Measurements from ENCODE around the gene TCERG1L. TPM values are rescaled to one million over a fixed set of nuclear protein-coding genes. Genes with fewer than 3 reads are reported as not detected.
A peak's percentile ranks its signal among the peaks of the same experiment; 100 is the strongest.

TCERG1L gene
- total RNA-seq, 2 donors from 2014 or later, result 1.6 to 4.5 TPM

- Mint-ChIP-seq H3K27me3 (ENCODE audit: insufficient read depth) (no peaks in the 10 kb centered on the region), H3K4me3 (no peak overlapping the region), H3K27ac (no peak overlapping the region), H3K9me3 (no peaks in the 10 kb centered on the region), H3K4me1 (no peaks in the 10 kb centered on the region), H3K36me3 (ENCODE audit: low read depth) (no peaks in the 10 kb centered on the region)
- Histone ChIP-seq H3K36me3 (ENCODE audit: control insufficient read depth, insufficient read depth, low read length) (no peaks in the 10 kb centered on the region), H3K4me3 (ENCODE audit: low read length) (no peak overlapping the region), H3K27me3 (ENCODE audit: control insufficient read depth, insufficient read depth, low read length, poor library complexity, severe bottlenecking) (no peaks in the 10 kb centered on the region), H3K9ac (ENCODE audit: extremely low read depth, low read length, poor library complexity, severe bottlenecking) (no peak overlapping the region), H3K9me3 (ENCODE audit: control insufficient read depth, low read length) (no peaks in the 10 kb centered on the region), H3K4me1 (ENCODE audit: control insufficient read depth, insufficient read depth, low read length) (no peaks in the 10 kb centered on the region), H3K27ac (ENCODE audit: low read depth, low read length) (no peak overlapping the region)
- peak; percentile 20 for DNase-seq
- TF ChIP-seq, protein P1, sequence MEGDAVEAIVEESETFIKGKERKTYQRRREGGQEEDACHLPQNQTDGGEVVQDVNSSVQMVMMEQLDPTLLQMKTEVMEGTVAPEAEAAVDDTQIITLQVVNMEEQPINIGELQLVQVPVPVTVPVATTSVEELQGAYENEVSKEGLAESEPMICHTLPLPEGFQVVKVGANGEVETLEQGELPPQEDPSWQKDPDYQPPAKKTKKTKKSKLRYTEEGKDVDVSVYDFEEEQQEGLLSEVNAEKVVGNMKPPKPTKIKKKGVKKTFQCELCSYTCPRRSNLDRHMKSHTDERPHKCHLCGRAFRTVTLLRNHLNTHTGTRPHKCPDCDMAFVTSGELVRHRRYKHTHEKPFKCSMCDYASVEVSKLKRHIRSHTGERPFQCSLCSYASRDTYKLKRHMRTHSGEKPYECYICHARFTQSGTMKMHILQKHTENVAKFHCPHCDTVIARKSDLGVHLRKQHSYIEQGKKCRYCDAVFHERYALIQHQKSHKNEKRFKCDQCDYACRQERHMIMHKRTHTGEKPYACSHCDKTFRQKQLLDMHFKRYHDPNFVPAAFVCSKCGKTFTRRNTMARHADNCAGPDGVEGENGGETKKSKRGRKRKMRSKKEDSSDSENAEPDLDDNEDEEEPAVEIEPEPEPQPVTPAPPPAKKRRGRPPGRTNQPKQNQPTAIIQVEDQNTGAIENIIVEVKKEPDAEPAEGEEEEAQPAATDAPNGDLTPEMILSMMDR (conservative IDR thresholded peaks at IDR 0.05), result no peak
- WGBS, 2 experiments (ENCODE audit: insufficient coverage in 1 of 2, insufficient read length in 1 of 2), result 85 to 86% methylated on average over 8 to 19 of the region's 19 CpGs
Observed at GRCh38 chr10:131195558-131196159, 115.9 kb downstream of the TCERG1L start.

GRCh38 chr10:131195116-131195515 is 116.4 kb downstream of the TCERG1L start:
- Mint-ChIP-seq H3K4me1 (no peaks in the 10 kb centered on the region), H3K9me3 (no peaks in the 10 kb centered on the region), H3K27ac (no peak overlapping the region), H3K27me3 (ENCODE audit: insufficient read depth) (no peaks in the 10 kb centered on the region), H3K36me3 (ENCODE audit: low read depth) (no peaks in the 10 kb centered on the region), H3K4me3 (no peak overlapping the region)
- 94 to 100% methylated on average over 3 to 9 of the region's 9 CpGs for WGBS, 2 experiments (ENCODE audit: insufficient coverage in 1 of 2, insufficient read length in 1 of 2)
- no peak for DNase-seq
- TF ChIP-seq, protein P1 (conservative IDR thresholded peaks at IDR 0.05), result no peak
- H3K4me1 ChIP-seq (ENCODE audit: control insufficient read depth, insufficient read depth, low read length), result no peaks in the 10 kb centered on the region
- no peak overlapping the region for H3K27ac ChIP-seq (ENCODE audit: low read depth, low read length)
- no peaks in the 10 kb centered on the region for H3K36me3 ChIP-seq (ENCODE audit: control insufficient read depth, insufficient read depth, low read length)
- no peaks in the 10 kb centered on the region for H3K27me3 ChIP-seq (ENCODE audit: control insufficient read depth, insufficient read depth, low read length, poor library complexity, severe bottlenecking)
- H3K9ac ChIP-seq (ENCODE audit: extremely low read depth, low read length, poor library complexity, severe bottlenecking), result no peak overlapping the region
- H3K4me3 ChIP-seq (ENCODE audit: low read length), result no peak overlapping the region
- no peaks in the 10 kb centered on the region for H3K9me3 ChIP-seq (ENCODE audit: control insufficient read depth, low read length)

GRCh38 chr10:131193923-131194322 is 117.6 kb downstream of the TCERG1L start:
- Histone ChIP-seq H3K36me3 (ENCODE audit: control insufficient read depth, insufficient read depth, low read length) (no peaks in the 10 kb centered on the region), H3K4me3 (ENCODE audit: low read length) (no peak overlapping the region), H3K27ac (ENCODE audit: low read depth, low read length) (no peak overlapping the region), H3K4me1 (ENCODE audit: control insufficient read depth, insufficient read depth, low read length) (no peaks in the 10 kb centered on the region), H3K9ac (ENCODE audit: extremely low read depth, low read length, poor library complexity, severe bottlenecking) (no peak overlapping the region), H3K9me3 (ENCODE audit: control insufficient read depth, low read length) (no peaks in the 10 kb centered on the region), H3K27me3 (ENCODE audit: control insufficient read depth, insufficient read depth, low read length, poor library complexity, severe bottlenecking) (no peaks in the 10 kb centered on the region)
- H3K27me3 Mint-ChIP-seq (ENCODE audit: insufficient read depth), result no peaks in the 10 kb centered on the region
- WGBS, 2 experiments (ENCODE audit: insufficient coverage in 1 of 2, insufficient read length in 1 of 2), result 96 to 98% methylated on average over 10 to 15 of the region's 15 CpGs
- no peaks in the 10 kb centered on the region for H3K9me3 Mint-ChIP-seq
- H3K27ac Mint-ChIP-seq, result no peak overlapping the region
- no peaks in the 10 kb centered on the region for H3K4me1 Mint-ChIP-seq
- DNase-seq, result peak; percentile 26
- TF ChIP-seq, protein P1 (conservative IDR thresholded peaks at IDR 0.05), result no peak
- H3K36me3 Mint-ChIP-seq (ENCODE audit: low read depth), result no peaks in the 10 kb centered on the region
- H3K4me3 Mint-ChIP-seq, result no peak overlapping the region

All from endodermal cell (in vitro differentiated cells).